Measurements from ENCODE around the gene AFTPH.

DNA sequence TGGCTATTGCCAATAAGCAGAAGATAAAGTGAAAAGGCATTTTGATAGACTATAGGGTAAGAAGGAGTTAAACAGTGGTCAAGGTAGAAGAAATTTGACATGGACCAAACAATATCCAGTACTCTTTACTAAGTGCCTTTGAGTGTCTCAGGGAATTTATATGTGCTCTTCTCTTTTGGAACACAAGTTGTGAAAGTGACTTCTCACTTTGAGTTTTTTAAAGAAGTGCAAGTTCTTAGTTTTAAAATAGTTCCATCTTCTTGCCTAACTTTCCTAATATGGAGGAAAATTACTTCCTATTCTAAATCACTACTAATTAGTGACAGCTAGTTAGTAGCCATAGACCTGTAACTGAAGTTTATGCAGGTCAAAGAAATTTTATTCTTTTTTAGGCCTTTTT is 63.4 kb downstream of the AFTPH start:
- TF ChIP-seq, protein P1, sequence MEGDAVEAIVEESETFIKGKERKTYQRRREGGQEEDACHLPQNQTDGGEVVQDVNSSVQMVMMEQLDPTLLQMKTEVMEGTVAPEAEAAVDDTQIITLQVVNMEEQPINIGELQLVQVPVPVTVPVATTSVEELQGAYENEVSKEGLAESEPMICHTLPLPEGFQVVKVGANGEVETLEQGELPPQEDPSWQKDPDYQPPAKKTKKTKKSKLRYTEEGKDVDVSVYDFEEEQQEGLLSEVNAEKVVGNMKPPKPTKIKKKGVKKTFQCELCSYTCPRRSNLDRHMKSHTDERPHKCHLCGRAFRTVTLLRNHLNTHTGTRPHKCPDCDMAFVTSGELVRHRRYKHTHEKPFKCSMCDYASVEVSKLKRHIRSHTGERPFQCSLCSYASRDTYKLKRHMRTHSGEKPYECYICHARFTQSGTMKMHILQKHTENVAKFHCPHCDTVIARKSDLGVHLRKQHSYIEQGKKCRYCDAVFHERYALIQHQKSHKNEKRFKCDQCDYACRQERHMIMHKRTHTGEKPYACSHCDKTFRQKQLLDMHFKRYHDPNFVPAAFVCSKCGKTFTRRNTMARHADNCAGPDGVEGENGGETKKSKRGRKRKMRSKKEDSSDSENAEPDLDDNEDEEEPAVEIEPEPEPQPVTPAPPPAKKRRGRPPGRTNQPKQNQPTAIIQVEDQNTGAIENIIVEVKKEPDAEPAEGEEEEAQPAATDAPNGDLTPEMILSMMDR (IDR thresholded peaks at IDR 0.05) = no peak
- no peak for TF ChIP-seq EP300 (IDR thresholded peaks at IDR 0.05)
